Cardiac muscle cell (in vitro differentiated cells and primary cell): Measurements from ENCODE around the gene MTCL3.
A peak's percentile ranks its signal among the peaks of the same experiment; 100 is the strongest.

Experiments used
- DNase-seq, 2 donors: peaks; one replicate each; pipeline versions ENCODE4 v3.0.0 to v3.0.0-alpha.2; 2010 to 2017; ENCODE audit warnings: low read depth in 1 of 2, low spot score in 1 of 2
- H3K27ac ChIP-seq: fragments of 200-600 bp; sonication (generic); 2 replicates; pipeline ENCODE4 v1.5.1; 2016
- H3K27me3 ChIP-seq: fragments of 200-600 bp; sonication (generic); 2 replicates; pipeline ENCODE4 v1.6.0; 2016; ENCODE audit warnings: control low read depth
- H3K36me3 ChIP-seq: fragments of 200-600 bp; sonication (generic); 2 replicates; pipeline ENCODE4 v1.5.1; 2016; ENCODE audit warnings: control low read depth
- H3K4me1 ChIP-seq: fragments of 200-600 bp; sonication (generic); 2 replicates; pipeline ENCODE4 v1.8.1; 2017; ENCODE audit warnings: low read depth, mild to moderate bottlenecking, mixed run types
- H3K4me3 ChIP-seq: fragments of 200-600 bp; sonication (generic); 2 replicates; pipeline ENCODE4 v1.5.1; 2016; ENCODE audit warnings: mild to moderate bottlenecking
- H3K9me3 ChIP-seq: fragments of 200-600 bp; sonication (generic); 2 replicates; pipeline ENCODE4 v1.5.1; 2017; ENCODE audit warnings: low read depth, mild to moderate bottlenecking, control low read depth
- CTCF ChIP-seq: IDR thresholded peaks from 2 replicates; pipeline ENCODE4 v1.5.1; 2012; ENCODE audit warnings: low read depth, mild to moderate bottlenecking, low read length

The MTCL3 gene

GRCh38 chr6:127484212-127484863, 34.8 kb downstream of the MTCL3 start:
- TF ChIP-seq CTCF, result no peak
- H3K27ac ChIP-seq, result no peak overlapping the region
- no peaks in the 10 kb centered on the region for H3K9me3 ChIP-seq
- no peak overlapping the region for H3K4me3 ChIP-seq
- peak in 1 of 2 donors; percentile 49 for DNase-seq
- H3K4me1 ChIP-seq, result no peaks in the 10 kb centered on the region
- H3K36me3 ChIP-seq, result no peaks in the 10 kb centered on the region
- no peaks in the 10 kb centered on the region for H3K27me3 ChIP-seq

- Histone ChIP-seq H3K4me3 (no peak overlapping the region), H3K9me3 (no peaks in the 10 kb centered on the region), H3K27me3 (no peaks in the 10 kb centered on the region), H3K27ac (no peak overlapping the region), H3K4me1 (no peaks in the 10 kb centered on the region), H3K36me3 (no peaks in the 10 kb centered on the region)
- no peak for DNase-seq
- no peak for TF ChIP-seq CTCF
Observed at GRCh38 chr6:127483399-127484055, 35.6 kb downstream of the MTCL3 start.

GRCh38 chr6:127482325-127482724, 36.8 kb downstream of the MTCL3 start:
- no peak for DNase-seq
- no peak for TF ChIP-seq CTCF
- H3K36me3 ChIP-seq, result no peaks in the 10 kb centered on the region
- H3K27ac ChIP-seq, result no peak overlapping the region
- no peak overlapping the region for H3K4me3 ChIP-seq
- no peaks in the 10 kb centered on the region for H3K27me3 ChIP-seq
- no peaks in the 10 kb centered on the region for H3K9me3 ChIP-seq
- H3K4me1 ChIP-seq, result no peaks in the 10 kb centered on the region

GRCh38 chr6:127481628-127482027, 37.5 kb downstream of the MTCL3 start:
- Histone ChIP-seq H3K27ac (no peak overlapping the region), H3K4me3 (no peak overlapping the region), H3K9me3 (no peaks in the 10 kb centered on the region), H3K36me3 (no peaks in the 10 kb centered on the region), H3K4me1 (no peaks in the 10 kb centered on the region), H3K27me3 (no peaks in the 10 kb centered on the region)
- TF ChIP-seq CTCF, result no peak
- DNase-seq, result peak in 1 of 2 donors; percentile 61

GRCh38 chr6:127481111-127481510, 38.0 kb downstream of the MTCL3 start:
- no peak for TF ChIP-seq CTCF
- Histone ChIP-seq H3K4me1 (no peaks in the 10 kb centered on the region), H3K36me3 (no peaks in the 10 kb centered on the region), H3K9me3 (no peaks in the 10 kb centered on the region), H3K27ac (no peak overlapping the region), H3K27me3 (no peaks in the 10 kb centered on the region), H3K4me3 (no peak overlapping the region)
- no peak for DNase-seq
